Stimulated activated CD8-positive, alpha-beta memory T cell treated with anti-CD3 and anti-CD28 coated beads, Interleukin-4, amount 100 ng/mL, for 4 hours (primary cell): Measurements from ENCODE around the gene DDC.
"Not testable (repeated sequence)": the region's sequence is repeated elsewhere in the genome, so short reads cannot be mapped to it uniquely, and the experiment has no call there.

ENCODE experiments used
- DNase-seq, 2 donors: peaks; one replicate each; pipeline ENCODE4 v3.0.0-alpha.2; 2020; ENCODE audit warnings: low read depth in 2 of 2, low spot score in 1 of 2

Gene DDC

GRCh38 chr7:50461695-50462094, 103.5 kb downstream of the DDC start:
- DNase-seq: no peak

GRCh38 chr7:50459183-50459582, 106.0 kb downstream of the DDC start:
- not testable (repeated sequence) for DNase-seq

- DNase-seq: not testable (repeated sequence)
Observed at GRCh38 chr7:50458651-50459050, 106.6 kb downstream of the DDC start.

GRCh38 chr7:50456371-50457123, 108.7 kb downstream of the DDC start:
- no peak for DNase-seq

GRCh38 chr7:50455658-50456057, 109.5 kb downstream of the DDC start:
- DNase-seq: no peak

GRCh38 chr7:50454968-50455367, 110.2 kb downstream of the DDC start:
- DNase-seq: no peak

GRCh38 chr7:50450590-50451032, 114.6 kb downstream of the DDC start:
- peak in 1 of 2 donors; percentile 2 for DNase-seq

- peak; percentile 53 to 70 for DNase-seq
Observed at GRCh38 chr7:50449881-50450589, 115.2 kb downstream of the DDC start, which contains the start of gene FIGNL1. FIGNL1 (minus strand) TSS chr7:50450350; CDS start chr7:50447287, 3,063 bp downstream.

GRCh38 chr7:50449501-50449880, 115.7 kb downstream of the DDC start:
- DNase-seq: no peak

- no peak for DNase-seq
Observed at GRCh38 chr7:50448823-50449222, 116.4 kb downstream of the DDC start.

GRCh38 chr7:50446542-50446960, 118.7 kb downstream of the DDC start:
- DNase-seq: no peak

- no peak for DNase-seq
Observed at GRCh38 chr7:50436133-50436806, 128.9 kb downstream of the DDC start.

GRCh38 chr7:50431722-50432305, 133.4 kb downstream of the DDC start:
- no peak for DNase-seq

GRCh38 chr7:50431316-50431715, 133.9 kb downstream of the DDC start:
- no peak for DNase-seq

GRCh38 chr7:50428911-50429310, 136.3 kb downstream of the DDC start:
- DNase-seq: no peak

- DNase-seq: no peak
Observed at GRCh38 chr7:50427518-50427917, 137.7 kb downstream of the DDC start.

- no peak for DNase-seq
Observed at GRCh38 chr7:50426280-50427045, 138.7 kb downstream of the DDC start.

GRCh38 chr7:50425318-50425717, 139.9 kb downstream of the DDC start:
- no peak for DNase-seq

GRCh38 chr7:50423860-50424259, 141.3 kb downstream of the DDC start:
- DNase-seq: no peak

- no peak for DNase-seq
Observed at GRCh38 chr7:50422858-50423257, 142.3 kb downstream of the DDC start.

GRCh38 chr7:50421043-50421442, 144.2 kb downstream of the DDC start:
- no peak for DNase-seq
